GM19238 (cell line): ENCODE data around the gene PCDHGA11.
A peak's percentile ranks its signal among the peaks of the same experiment; 100 is the strongest.
"Not testable (repeated sequence)": the region's sequence is repeated elsewhere in the genome, so short reads cannot be mapped to it uniquely, and the experiment has no call there.

Experiments
- DNase-seq: peaks from one replicate; pipeline ENCODE4 v3.0.0; 2011; ENCODE audit warnings: low spot score; ENCODE audit not compliant: insufficient read length

The PCDHGA11 gene

DNA sequence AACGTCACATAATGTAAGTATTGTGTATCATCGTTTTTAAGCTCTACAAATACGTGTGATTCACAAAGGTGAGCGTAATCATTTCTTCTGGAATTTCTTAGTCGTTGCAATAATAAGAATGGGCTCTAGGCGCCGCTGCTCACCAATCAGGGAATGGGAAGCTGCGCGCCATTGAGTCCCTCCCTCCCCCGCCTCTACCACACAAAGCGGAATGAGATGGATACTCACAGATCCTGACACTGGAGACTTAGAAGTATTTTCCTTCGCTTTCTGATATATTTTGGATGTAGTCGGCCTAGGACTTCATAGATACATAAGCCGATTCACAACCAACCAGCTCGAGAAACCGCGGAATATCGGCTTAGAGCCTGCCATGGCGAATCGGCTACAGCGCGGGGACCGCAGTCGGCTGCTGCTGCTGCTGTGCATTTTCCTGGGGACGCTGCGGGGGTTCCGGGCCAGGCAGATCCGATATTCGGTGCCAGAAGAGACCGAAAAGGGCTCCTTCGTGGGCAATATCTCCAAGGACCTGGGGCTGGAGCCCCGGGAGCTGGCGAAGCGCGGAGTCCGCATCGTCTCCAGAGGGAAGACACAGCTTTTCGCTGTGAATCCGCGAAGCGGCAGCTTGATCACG is at the start of gene PCDHGA11:
PCDHGA11 (plus strand) TSS at position 197 of the 634 bp plus-strand sequence; CDS start at position 374, 177 bp downstream.
- no peak for DNase-seq

DNA sequence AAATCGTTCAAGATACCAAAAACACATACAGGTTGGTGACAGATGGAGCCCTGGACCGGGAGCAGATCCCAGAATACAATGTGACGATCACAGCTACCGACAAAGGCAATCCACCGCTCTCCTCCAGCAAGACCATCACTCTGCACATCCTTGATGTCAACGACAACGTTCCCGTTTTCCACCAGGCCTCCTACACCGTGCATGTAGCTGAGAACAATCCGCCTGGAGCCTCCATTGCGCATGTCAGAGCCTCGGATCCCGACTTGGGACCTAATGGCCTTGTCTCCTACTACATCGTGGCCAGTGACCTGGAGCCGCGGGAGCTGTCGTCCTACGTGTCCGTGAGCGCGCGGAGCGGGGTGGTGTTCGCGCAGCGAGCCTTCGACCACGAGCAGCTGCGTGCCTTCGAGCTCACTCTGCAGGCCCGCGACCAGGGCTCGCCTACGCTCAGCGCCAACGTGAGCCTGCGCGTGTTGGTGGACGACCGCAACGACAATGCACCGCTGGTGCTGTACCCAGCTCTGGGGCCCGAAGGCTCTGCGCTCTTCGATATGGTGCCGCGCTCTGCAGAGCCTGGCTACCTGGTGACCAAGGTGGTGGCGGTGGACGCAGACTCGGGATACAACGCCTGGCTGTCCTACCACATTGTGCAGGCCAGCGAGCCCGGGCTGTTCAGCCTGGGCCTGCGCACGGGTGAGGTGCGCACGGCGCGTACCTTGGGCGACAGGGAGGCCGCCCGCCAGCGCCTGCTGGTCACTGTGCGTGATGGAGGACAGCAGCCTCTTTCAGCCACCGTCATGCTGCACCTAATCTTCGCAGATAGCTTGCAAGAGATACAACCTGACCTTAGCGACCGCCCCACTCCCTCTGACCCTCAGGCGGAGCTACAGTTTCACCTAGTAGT is 49.0 kb upstream of the PCDHGA11 start:
- DNase-seq = no peak

DNA sequence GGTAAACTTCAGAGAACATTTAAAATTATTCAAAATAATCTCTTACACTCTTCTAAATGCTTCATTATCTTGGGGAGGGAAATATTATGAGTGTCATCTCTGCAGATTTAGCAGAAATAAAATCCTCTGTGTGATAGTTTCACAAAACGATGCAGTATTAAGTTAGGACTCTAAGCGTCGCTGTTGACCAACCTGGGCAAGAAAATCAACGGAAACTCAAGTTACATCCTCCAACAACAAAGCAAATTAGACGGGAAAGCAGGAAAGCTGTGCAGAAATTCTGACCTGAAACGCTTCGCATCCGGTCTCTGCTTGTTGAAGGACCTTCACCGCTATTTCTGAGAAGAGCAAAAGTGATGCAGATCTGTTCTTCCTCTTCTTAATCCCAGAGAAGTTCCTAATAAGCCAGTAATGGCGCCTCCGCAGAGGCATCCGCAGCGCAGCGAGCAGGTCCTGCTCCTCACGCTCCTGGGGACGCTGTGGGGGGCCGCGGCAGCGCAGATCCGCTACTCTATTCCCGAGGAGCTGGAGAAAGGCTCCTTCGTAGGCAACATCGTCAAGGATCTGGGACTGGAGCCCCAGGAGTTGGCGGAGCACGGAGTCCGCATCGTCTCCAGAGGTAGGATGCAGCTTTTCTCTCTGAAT is 47.1 kb upstream of the PCDHGA11 start, which contains the start of gene PCDHGA6:
PCDHGA6 (plus strand) TSS at position 219 of the 645 bp plus-strand sequence; CDS start at position 412, 193 bp downstream.
- DNase-seq = no peak

DNA sequence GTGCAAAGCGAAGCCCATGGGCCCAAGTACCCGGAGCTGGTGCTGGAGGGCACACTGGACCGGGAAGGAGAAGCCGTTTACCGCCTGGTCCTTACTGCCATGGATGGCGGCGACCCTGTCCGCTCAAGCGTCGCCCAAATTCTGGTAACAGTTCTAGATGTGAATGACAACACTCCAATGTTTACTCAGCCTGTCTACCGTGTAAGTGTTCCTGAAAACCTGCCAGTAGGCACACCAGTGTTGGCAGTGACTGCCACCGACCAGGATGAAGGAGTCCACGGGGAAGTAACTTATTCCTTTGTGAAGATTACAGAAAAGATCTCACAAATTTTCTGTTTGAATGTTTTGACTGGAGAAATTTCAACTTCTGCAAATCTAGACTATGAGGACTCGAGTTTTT is 46.2 kb upstream of the PCDHGA11 start:
- no peak for DNase-seq

DNA sequence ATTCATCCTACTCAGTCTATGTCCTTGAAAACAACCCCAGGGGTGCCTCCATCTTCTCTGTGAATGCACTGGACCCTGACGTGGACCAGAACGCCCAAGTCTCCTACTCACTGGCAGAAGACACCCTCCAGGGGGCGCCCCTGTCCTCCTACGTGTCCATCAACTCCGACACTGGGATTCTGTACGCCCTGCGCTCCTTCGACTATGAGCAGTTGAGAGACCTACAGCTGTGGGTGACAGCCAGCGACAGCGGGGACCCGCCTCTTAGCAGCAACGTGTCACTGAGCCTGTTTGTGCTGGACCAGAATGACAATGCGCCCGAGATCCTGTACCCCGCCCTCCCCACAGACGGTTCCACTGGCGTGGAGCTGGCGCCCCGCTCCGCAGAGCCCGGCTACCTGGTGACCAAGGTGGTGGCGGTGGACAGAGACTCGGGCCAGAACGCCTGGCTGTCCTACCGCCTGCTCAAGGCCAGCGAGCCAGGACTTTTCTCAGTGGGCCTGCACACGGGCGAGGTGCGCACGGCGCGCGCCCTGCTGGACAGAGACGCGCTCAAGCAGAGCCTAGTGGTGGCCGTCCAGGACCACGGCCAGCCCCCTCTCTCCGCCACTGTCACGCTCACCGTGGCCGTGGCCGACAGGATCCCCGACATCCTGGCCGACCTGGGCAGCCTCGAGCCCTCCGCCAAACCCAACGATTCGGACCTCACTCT is 45.3 kb upstream of the PCDHGA11 start:
- DNase-seq = not testable (repeated sequence)

DNA sequence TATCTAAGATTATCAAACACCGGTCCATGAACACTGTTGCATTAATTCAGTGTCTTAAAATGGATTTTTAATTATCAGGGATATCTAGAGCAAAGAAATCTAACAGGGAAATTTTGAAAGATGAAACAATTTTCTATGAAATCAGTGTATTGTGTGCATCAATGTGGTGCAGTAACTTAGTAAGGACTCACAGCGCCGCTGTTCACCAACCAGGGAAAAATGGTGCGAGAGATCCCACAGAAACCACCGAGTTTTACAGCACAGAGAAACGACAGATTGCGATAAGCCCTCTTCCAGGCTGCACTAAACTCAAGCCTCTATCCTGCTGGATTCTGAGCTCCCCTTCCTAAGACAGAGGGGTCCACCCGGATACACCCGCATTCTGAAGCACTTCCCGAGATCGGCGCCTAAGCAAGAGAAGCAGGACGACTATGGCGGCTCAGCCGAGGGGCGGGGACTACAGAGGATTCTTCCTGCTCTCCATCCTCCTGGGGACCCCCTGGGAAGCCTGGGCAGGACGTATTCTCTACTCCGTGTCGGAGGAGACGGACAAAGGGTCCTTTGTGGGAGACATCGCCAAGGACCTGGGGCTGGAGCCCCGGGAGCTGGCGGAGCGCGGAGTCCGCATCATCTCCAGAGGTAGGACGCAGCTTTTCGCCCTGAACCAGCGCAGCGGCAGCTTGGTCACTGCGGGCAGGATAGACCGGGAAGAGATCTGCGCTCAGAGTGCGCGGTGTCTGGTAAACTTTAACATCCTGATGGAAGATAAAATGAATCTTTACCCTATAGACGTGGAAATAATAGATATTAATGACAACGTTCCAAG is 38.2 kb upstream of the PCDHGA11 start, which contains the start of gene PCDHGA7:
PCDHGA7 (plus strand) TSS at position 274 of the 826 bp plus-strand sequence; CDS start at position 432, 158 bp downstream.
- no peak for DNase-seq

DNA sequence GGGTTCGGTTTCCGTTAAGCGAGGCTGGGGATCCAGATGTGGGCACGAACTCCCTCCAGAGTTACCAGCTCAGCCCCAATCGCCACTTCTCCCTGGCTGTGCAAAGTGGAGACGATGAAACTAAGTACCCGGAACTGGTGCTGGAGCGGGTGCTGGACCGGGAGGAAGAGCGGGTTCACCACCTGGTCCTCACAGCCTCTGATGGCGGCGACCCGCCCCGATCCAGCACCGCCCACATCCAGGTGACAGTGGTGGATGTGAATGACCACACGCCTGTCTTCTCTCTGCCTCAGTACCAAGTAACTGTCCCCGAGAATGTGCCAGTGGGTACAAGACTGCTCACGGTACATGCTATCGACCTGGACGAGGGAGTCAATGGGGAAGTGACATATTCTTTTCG is 37.5 kb upstream of the PCDHGA11 start:
- DNase-seq = no peak

DNA sequence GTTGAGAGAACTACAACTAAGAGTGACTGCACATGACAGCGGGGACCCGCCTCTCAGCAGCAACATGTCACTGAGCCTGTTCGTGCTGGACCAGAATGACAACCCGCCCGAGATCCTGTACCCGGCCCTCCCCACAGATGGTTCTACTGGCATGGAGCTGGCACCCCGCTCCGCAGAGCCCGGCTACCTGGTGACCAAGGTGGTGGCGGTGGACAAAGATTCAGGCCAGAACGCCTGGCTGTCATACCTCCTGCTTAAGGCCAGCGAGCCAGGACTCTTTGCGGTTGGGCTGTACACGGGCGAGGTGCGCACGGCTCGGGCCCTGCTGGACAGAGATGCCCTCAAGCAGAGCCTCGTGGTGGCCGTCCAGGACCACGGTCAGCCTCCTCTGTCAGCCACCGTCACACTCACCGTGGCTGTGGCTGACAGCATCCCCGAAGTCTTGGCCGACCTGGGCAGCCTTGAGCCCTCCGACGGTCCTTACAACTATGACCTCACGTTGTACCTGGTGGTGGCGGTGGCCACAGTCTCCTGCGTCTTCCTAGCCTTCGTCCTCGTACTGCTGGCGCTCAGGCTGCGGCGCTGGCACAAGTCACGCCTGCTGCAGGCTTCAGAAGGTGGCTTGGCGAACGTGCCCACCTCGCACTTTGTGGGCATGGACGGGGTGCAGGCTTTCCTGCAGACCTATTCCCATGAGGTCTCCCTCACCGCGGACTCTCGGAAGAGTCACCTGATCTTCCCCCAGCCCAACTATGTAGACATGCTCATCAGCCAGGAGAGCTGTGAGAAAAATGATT is 36.2 kb upstream of the PCDHGA11 start:
- no peak for DNase-seq

DNA sequence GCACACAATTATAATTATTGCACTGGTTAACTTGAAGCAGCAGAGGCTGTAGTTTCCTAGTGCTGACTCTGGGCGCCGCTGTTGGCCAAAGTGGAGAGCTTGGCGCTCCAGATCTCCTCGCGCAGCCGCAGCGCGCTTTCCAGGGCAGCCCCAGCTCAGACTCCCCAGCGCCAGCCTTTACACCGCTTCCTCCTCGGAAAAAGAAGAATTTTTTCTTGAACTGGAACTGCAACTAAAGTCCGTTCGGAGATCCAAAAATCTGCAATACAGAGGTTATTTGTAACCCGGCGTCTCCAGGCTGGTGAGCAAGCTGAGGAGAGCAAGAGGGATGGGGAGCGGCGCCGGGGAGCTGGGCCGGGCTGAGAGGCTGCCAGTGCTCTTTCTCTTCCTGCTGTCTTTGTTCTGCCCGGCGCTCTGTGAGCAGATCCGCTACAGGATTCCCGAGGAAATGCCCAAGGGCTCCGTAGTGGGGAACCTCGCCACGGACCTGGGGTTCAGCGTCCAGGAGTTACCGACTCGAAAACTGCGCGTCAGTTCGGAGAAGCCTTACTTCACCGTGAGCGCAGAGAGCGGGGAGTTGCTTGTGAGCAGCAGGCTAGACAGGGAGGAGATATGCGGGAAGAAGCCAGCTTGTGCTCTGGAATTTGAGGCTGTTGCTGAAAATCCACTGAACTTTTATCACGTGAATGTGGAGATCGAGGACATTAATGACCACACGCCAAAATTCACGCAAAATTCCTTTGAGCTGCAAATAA is 33.1 kb upstream of the PCDHGA11 start, which contains the start of gene PCDHGB4:
PCDHGB4 (plus strand) TSS at position 142 of the 755 bp plus-strand sequence; CDS start at position 329, 187 bp downstream.
- not testable (repeated sequence) for DNase-seq

DNA sequence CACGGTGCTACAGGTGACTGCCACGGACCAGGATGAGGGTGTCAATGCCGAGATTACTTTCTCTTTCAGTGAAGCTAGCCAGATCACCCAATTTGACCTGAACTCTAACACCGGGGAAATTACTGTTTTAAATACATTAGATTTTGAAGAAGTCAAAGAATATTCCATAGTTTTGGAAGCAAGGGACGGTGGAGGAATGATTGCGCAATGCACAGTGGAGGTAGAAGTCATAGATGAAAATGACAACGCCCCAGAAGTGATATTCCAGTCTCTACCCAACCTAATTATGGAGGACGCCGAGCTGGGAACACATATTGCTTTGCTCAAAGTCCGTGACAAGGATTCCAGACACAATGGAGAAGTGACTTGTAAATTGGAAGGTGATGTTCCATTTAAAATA is 32.2 kb upstream of the PCDHGA11 start:
- DNase-seq = no peak

DNA sequence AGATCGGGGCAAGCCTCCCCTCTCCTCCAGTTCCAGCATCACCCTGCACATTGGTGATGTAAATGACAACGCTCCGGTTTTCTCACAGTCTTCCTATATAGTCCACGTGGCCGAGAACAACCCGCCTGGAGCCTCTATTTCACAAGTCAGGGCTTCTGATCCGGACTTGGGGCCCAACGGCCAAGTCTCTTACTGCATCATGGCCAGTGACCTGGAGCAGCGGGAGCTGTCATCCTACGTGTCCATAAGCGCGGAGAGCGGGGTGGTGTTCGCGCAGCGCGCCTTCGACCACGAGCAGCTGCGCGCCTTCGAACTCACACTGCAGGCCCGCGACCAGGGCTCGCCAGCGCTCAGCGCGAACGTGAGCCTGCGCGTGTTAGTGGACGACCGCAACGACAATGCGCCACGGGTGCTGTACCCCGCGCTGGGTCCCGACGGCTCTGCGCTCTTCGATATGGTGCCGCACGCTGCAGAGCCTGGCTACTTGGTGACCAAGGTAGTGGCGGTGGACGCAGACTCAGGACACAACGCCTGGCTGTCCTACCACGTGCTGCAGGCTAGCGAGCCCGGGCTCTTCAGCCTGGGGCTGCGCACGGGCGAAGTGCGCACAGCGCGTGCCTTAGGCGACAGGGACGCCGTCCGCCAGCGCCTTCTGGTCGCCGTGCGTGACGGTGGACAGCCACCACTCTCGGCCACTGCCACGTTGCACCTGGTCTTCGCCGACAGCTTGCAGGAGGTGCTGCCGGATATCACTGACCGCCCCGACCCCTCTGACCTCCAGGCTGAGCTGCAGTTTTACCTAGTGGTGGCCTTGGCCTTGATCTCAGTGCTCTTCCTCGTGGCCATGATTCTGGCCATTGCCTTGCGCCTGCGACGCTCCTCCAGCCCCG is 31.5 kb upstream of the PCDHGA11 start:
- DNase-seq = no peak

DNA sequence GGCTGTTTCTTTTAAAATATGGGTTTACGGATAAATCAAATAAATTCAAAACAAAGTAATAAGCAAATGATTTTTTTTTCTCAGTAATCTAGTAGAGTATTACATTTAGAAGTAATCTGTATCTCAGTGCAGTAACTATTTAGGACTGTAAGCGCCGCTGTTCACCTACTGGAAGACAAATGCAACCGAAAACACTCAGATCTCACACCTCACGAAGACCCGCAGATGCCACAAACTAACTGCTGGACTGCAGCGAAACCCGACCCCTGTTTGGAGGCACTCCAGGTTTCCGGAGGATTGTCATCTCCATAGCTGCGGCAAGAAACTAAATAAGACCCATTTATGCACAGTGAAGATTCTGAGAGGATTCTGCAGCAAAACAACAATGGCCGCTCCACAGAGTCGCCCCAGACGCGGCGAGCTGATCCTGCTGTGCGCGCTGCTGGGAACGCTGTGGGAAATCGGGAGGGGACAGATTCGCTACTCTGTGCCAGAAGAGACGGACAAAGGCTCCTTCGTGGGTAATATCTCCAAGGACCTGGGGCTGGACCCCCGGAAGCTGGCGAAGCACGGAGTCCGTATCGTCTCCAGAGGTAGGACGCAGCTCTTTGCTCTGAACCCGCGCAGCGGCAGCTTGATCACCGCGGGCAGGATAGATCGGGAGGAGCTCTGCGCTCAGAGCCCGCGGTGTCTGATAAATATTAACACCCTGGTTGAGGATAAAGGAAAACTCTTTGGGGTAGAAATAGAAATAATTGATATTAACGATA is 28.2 kb upstream of the PCDHGA11 start, which contains the start of gene PCDHGA8:
PCDHGA8 (plus strand) TSS at position 205 of the 770 bp plus-strand sequence; CDS start at position 386, 181 bp downstream.
- no peak for DNase-seq

DNA sequence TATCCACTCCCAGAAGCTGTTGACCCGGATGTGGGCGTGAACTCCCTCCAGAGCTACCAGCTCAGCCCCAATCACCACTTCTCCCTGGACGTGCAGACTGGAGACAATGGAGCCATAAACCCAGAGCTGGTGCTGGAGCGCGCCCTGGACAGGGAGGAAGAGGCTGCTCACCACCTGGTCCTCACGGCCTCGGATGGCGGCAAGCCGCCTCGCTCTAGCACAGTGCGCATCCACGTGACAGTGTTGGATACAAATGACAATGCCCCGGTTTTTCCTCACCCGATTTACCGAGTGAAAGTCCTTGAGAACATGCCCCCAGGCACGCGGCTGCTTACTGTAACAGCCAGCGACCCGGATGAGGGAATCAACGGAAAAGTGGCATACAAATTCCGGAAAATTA is 27.6 kb upstream of the PCDHGA11 start:
- no peak for DNase-seq

DNA sequence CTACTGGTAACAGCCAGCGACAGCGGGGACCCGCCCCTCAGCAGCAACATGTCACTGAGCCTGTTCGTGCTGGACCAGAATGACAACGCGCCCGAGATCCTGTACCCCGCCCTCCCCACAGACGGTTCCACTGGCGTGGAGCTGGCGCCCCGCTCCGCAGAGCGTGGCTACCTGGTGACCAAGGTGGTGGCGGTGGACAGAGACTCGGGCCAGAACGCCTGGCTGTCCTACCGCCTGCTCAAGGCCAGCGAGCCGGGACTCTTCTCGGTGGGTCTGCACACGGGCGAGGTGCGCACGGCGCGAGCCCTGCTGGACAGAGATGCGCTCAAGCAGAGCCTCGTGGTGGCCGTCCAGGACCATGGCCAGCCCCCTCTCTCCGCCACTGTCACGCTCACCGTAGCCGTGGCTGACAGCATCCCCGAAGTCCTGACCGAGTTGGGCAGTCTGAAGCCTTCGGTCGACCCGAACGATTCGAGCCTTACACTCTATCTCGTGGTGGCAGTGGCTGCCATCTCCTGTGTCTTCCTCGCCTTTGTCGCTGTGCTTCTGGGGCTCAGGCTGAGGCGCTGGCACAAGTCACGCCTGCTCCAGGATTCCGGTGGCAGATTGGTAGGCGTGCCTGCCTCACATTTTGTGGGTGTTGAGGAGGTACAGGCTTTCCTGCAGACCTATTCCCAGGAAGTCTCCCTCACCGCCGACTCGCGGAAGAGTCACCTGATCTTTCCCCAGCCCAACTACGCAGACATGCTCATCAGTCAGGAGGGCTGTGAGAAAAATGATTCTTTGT is 26.3 kb upstream of the PCDHGA11 start:
- not testable (repeated sequence) for DNase-seq

DNA sequence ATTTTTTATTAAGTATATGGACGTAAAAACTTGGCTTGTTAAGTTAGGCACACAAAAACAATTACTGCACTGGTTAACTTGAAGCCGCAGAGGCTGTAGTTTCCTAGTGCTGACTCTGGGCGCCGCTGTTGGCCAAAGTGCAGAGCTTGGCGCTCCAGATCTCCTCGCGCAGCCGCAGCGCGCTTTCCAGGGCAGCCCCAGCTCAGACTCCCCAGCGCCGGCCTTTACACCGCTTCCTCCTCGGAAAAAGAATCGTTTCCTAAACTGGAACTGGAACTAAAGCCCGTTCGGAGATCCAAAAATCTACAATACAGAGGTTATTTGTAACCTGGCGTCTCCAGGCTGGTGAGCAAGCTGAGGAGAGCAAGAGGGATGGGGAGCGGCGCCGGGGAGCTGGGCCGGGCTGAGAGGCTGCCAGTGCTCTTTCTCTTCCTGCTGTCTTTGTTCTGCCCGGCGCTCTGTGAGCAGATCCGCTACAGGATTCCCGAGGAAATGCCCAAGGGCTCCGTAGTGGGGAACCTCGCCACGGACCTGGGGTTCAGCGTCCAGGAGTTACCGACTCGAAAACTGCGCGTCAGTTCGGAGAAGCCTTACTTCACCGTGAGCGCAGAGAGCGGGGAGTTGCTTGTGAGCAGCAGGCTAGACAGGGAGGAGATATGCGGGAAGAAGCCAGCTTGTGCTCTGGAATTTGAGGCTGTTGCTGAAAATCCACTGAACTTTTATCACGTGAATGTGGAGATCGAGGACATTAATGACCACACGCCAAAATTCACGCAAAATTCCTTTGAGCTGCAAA is 22.9 kb upstream of the PCDHGA11 start, which contains the start of gene PCDHGB5:
PCDHGB5 (plus strand) TSS at position 192 of the 796 bp plus-strand sequence; CDS start at position 373, 181 bp downstream.
- DNase-seq = peak; percentile 23
